AG08395 (cell line): ENCODE measurements around the gene GRM8.

Experiments
- DNase-seq: peaks from one replicate; pipeline ENCODE4 v3.0.0; 2012; ENCODE audit warnings: mixed read lengths, low spot score

GRM8 gene

DNA sequence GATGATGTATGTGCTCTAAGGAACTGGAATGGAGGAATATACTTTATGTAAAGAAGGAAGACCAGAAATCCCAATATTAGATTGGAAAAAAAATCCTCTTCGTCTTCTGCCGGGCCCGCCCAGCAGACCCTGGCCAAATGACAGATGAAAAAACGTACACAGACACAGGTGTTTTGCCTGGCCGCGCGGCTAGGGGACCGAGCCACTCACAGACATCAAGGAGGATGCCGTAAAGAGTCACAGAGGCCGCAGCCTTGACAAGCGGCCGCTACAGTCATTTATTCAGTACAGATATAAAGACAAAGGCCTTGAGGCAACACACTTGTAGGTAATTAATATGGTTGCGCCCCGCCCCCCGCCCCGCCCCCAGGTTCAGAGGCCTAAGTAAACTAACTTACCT lies 594.1 kb downstream of the GRM8 start:
- DNase-seq: no peak

- no peak for DNase-seq
These were observed 595.0 kb downstream of the GRM8 start for GRCh38 chr7:126657599-126658358.

DNA sequence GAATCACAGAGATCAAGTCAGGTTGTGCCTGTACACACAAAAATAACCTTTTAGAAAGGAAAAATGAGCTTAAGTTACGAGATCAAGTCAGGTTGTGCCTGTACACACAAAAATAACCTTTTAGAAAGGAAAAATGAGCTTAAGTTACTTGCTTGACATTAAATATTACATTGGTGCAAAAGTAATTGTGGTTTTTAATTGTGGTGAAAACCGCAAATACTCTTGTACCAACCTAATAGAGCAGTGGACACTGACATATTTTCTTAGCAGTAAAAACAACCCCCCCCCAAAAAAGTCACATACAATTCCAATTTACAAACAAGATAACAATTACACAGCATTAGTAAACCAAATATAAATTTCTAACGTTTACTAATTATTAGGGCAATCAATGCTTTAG lies 595.6 kb downstream of the GRM8 start:
- DNase-seq: no peak

DNA sequence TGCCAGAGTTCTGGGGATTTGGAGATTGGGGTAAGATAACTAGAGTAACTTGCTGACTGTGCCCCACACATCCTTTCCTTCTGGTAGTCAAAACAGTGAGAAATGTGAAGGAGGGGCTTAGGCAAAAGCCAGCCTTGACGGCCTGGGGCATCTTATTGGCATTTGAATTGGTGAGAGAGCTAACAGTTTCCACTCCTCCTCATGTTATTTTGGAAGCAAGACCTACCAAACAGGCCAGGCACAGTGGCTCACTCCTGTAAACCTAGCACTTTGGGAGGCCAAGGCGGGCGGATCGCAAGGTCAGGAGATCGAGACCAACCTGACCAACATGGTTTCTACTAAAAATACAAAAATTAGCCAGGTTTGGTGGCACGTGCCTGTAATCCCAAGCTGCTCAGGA lies 596.6 kb downstream of the GRM8 start:
- DNase-seq: no peak

DNA sequence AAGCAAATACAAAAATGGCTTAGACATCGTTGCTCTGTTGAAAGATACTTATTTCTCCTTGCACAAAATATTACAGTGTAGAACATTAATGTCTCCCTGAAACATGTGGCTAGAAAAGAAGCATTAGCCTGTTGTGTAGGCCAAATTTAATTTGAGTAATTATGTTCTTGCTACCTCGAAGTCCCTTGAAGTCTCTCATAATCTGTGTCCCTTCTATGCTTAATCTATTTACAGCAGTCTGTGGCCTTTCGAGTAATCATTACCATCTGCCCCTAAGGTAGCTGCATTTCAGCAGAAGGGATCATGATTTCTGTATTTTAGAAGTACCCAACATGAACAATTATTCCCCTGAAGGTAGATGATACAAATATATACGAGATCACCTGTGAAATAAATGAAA lies 615.2 kb downstream of the GRM8 start:
- DNase-seq: no peak

- no peak for DNase-seq
These were observed 617.2 kb downstream of the GRM8 start for GRCh38 chr7:126635545-126635944.

- DNase-seq: no peak
These were observed 644.4 kb downstream of the GRM8 start for GRCh38 chr7:126608339-126608776.

DNA sequence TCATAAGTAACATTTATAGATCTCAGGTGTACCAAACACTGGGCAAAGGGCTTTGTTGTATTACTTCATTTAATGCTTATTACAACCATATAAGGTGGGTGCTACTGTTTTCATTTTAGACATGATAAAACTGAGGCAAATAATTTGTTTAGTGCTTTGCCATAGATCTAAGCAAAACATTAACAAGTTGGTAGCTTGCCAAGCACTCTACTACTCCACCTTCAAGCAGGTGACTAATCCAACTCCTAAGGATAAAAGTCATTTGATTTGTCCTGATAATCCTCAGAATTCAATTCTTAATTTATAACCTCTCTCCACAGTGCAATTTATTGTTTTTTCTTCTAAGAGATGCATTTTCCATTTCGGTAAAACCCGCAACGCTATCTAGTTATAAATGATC lies 646.4 kb downstream of the GRM8 start:
- DNase-seq: no peak

DNA sequence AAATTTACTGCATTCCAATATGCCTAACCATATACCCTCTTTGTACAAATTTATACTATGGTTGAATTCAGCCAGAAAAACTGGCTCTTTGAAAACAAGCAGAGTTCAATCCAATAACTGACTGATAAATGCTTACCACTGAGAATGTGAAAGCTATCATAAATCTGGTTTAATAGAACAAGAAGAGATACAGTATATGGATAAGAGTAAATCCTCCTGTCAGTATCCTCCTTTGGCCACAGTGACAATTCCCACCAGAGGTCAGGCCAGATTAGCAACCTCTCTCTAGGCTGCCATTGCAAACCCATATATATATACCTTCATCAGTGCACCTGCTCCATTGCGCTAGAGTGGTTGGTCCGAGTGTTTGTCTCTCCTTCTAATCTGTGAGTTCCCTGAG lies 647.2 kb downstream of the GRM8 start:
- no peak for DNase-seq

DNA sequence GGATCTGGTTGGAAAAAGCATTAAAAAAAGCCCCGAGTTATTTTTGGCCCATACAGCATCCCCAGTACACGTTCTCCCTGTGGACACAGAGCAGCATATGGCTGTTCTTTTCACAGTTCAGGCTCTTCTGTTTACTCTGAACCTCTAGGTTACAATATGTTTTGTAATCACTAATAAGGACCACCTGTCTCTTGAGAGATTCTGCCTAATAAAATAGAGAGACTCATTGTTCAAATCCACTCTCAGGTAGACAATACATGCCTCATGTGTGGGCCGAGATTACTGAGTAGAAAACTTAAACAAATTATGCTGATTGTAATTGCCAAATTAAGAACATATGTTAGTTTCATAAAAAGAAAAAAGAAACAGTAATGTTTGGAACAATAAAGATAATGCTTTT lies 647.7 kb downstream of the GRM8 start:
- DNase-seq: no peak

- no peak for DNase-seq
These were observed 663.6 kb downstream of the GRM8 start for GRCh38 chr7:126589068-126589684.

GRCh38 chr7:126578338-126578737 lies 674.4 kb downstream of the GRM8 start:
- DNase-seq: no peak

DNA sequence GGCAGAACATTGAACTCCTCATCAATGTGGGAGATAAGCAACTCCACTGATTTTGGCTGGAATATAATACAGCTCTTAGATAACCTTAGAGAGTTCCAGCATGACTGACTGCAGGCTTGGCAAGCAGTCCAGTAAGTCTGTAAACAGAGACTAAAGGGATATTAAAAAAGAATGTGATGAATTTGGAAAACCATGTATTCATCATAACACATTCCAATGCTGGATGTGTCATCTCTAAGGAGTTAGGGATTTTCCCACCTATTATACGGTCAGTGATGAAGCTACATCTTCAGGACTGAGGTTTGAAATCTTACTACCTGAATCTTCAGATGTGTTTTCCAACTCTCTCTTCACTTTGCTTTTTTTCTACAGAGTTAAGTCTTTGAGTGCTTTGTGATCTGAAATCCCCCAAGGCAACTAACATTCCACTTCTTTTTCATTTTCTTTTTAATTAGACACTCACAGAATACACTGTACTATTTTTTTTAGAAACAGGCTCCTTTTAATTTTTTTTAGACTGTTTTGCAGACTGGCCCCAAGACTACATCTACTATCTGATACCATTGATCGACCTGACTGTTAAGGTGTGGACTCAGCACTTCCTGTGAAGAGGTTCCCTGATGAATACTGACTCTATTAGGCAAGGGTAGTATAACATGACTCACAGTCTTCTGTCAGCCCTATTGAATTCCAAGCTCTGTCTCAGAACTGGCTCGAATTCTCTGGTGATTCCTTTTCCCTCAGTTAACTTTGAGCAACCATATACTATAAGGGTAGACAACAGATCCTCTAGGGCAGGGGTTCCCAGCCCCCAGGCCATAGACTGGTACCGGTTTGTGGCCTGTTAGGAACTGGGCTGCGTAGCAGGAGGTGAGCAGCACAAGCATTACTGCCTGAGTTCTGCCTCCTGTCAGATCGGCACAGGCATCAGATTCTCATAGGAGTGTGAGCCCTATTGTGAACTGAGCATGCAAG lies 678.2 kb downstream of the GRM8 start:
- DNase-seq: no peak

DNA sequence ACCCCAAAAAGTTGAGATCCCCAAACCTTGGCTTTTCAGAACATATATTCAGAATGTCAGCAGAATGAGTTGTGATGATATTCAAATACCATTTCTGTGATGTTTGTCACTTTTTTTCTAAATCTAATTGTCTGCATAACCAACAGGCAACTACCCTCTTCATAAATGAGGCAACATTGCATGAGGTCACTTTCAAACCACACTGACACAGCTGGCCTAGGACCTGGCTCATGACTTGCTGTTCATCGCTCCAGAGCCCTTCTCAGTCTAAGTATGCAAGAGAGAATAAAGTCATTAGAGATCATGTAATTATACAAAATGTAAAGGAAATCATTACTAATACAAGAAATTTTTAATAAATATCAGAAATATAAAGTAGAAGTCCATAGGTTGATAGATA lies 681.9 kb downstream of the GRM8 start:
- DNase-seq: no peak

DNA sequence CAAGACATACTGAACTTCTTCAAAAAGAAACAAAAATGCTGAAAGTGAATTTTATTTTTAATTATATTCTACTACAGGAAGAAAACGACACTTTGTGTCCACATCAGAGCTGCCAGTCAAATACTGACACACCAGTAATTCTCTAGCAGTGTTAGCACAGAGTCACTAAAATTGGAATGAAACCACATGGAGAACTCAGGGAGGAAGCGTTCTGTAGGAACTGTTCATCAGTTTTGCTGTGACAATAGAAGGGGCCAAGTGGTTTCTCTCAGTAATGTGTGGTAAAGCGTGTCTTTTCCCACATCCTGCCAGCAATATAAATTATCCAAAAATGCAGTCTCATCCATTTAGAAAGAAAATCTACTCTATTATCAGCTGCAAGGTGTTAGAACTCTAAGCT lies 683.3 kb downstream of the GRM8 start:
- no peak for DNase-seq

- no peak for DNase-seq
These were observed 695.5 kb downstream of the GRM8 start for GRCh38 chr7:126557271-126557670.

- DNase-seq: no peak
These were observed 711.3 kb downstream of the GRM8 start for GRCh38 chr7:126541406-126541805.

- no peak for DNase-seq
These were observed 717.6 kb downstream of the GRM8 start for GRCh38 chr7:126535176-126535575.

- no peak for DNase-seq
These were observed 719.0 kb downstream of the GRM8 start for GRCh38 chr7:126533715-126534114.

GRCh38 chr7:126529833-126530232 lies 722.9 kb downstream of the GRM8 start:
- DNase-seq: no peak

GRCh38 chr7:126529254-126529653 lies 723.5 kb downstream of the GRM8 start:
- no peak for DNase-seq

GRCh38 chr7:126525906-126526305 lies 726.8 kb downstream of the GRM8 start:
- no peak for DNase-seq

DNA sequence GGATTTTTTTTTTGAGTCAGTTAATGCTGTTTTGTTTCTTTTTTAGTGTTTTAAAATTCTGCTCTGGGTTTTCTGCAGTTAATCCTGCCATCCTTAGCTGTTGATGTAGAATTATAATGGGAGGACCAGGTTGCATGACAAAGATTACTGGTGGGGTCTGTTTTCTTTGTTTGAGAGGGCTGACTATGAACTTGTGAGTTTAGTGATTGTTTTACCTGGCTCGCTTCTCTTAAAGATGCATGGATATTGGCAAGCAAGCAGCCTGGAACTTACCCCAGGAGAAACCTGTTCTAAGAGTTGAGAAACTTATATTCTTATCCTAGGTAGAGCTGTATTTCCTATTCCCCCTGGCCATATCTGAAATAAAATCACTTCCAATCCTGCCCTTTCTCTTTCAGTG lies 727.8 kb downstream of the GRM8 start:
- no peak for DNase-seq
